Loucy (cell line): Measurements from ENCODE around the gene SGO2.

ENCODE experiments used
- H2AFZ ChIP-seq: fragments of 200-600 bp; sonication (generic); 2 replicates; pipeline ENCODE4 v1.6.0; 2016; ENCODE audit warnings: antibody characterized with exemption, mild to moderate bottlenecking, low read length, moderate library complexity
- H3F3A ChIP-seq: fragments of 200-600 bp; 2 replicates; pipeline ENCODE4 v1.6.0; 2016; ENCODE audit warnings: antibody characterized with exemption, low read depth, mild to moderate bottlenecking
- H3K27me3 ChIP-seq: fragments of 200-600 bp; sonication (generic); 2 replicates; pipeline ENCODE4 v1.6.1; 2014; ENCODE audit warnings: low read length, mild to moderate bottlenecking; ENCODE audit not compliant: insufficient read depth, poor library complexity, severe bottlenecking
- H3K36me3 ChIP-seq: fragments of 200-600 bp; sonication (generic); 2 replicates; pipeline ENCODE4 v1.6.1; 2016; ENCODE audit warnings: low read length; ENCODE audit not compliant: insufficient read depth
- H3K4me1 ChIP-seq: fragments of 200-600 bp; sonication (generic); 2 replicates; pipeline ENCODE4 v1.5.1; 2014; ENCODE audit warnings: low read length, mild to moderate bottlenecking; ENCODE audit not compliant: insufficient read depth, poor library complexity, severe bottlenecking
- H3K4me2 ChIP-seq: fragments of 200-600 bp; sonication (generic); 2 replicates; pipeline ENCODE4 v1.6.0; 2014; ENCODE audit warnings: antibody characterized with exemption, low read length, low read depth, mild to moderate bottlenecking; ENCODE audit not compliant: poor library complexity, severe bottlenecking
- H3K4me3 ChIP-seq: fragments of 200-600 bp; sonication (generic); 2 replicates; pipeline ENCODE4 v1.5.1; 2014; ENCODE audit warnings: low read length, mild to moderate bottlenecking, mixed read lengths; ENCODE audit not compliant: poor library complexity, severe bottlenecking
- H3K79me2 ChIP-seq: fragments of 200-600 bp; sonication (generic); 2 replicates; pipeline ENCODE4 v1.6.1; 2014; ENCODE audit warnings: low read length; ENCODE audit not compliant: insufficient read depth
- H3K9ac ChIP-seq: fragments of 200-600 bp; sonication (generic); 2 replicates; pipeline ENCODE4 v1.6.0; 2014; ENCODE audit warnings: mild to moderate bottlenecking, low read depth, low read length, moderate library complexity; ENCODE audit not compliant: poor library complexity, severe bottlenecking
- H3K9me2 ChIP-seq: fragments of 200-600 bp; sonication (generic); replicated peaks from 2 replicates; pipeline ENCODE4 v1.6.1; 2016; ENCODE audit warnings: low read depth, low read length, mixed read lengths
- H3K9me3 ChIP-seq: fragments of 200-600 bp; sonication (generic); 2 replicates; pipeline ENCODE4 v1.6.1; 2014; ENCODE audit warnings: mild to moderate bottlenecking, antibody characterized with exemption, low read length, low read depth; ENCODE audit not compliant: insufficient read depth
- H4K20me1 ChIP-seq: fragments of 200-600 bp; sonication (generic); 2 replicates; pipeline ENCODE4 v1.6.0; 2014; ENCODE audit warnings: antibody characterized with exemption, low read length, mild to moderate bottlenecking; ENCODE audit not compliant: insufficient read depth, poor library complexity, severe bottlenecking
- EZH2phosphoT487 ChIP-seq: fragments of 200-600 bp; IDR thresholded peaks from 2 replicates; pipeline ENCODE4 v1.6.1; 2018; ENCODE audit warnings: antibody characterized with exemption, mild to moderate bottlenecking, moderate library complexity, borderline replicate concordance
- TF ChIP-seq, protein P1 (sequence below): fragments of 200-600 bp; sonication (generic); conservative IDR thresholded peaks from 2 replicates; pipeline ENCODE4 v1.5.1; 2014; ENCODE audit warnings: mild to moderate bottlenecking, antibody characterized with exemption, low read length

Gene SGO2

DNA sequence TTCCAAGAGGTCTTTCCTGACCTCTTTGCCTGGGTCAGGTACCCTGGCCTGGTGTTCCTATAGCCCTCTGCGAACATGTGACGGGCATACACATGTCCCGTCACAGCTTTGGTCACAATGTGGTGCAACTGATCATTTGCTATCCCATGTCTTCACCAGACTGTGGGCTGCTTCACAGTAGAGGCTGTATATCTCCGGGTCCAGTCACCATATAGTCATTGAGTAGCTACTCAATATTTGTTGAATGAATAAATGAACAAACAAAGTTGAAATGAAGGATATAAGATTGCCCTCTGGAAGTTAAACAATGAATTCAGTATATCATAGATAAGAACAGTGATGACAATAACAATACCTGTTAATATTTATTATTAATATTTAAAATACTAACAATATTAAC lies 76.6 kb downstream of the SGO2 start:
- Histone ChIP-seq H3K9ac (no peak overlapping the region), H2AFZ (no peak overlapping the region), H3K27me3 (no peaks in the 10 kb centered on the region), H3K4me1 (no peaks in the 10 kb centered on the region), H3K9me3 (no peaks in the 10 kb centered on the region), H3F3A (no peaks in the 10 kb centered on the region), H3K4me3 (no peak overlapping the region), H4K20me1 (no peaks in the 10 kb centered on the region), H3K36me3 (no peaks in the 10 kb centered on the region), H3K9me2 (no peaks in the 10 kb centered on the region), H3K4me2 (no peak overlapping the region), H3K79me2 (no peaks in the 10 kb centered on the region)
- TF ChIP-seq, protein P1, sequence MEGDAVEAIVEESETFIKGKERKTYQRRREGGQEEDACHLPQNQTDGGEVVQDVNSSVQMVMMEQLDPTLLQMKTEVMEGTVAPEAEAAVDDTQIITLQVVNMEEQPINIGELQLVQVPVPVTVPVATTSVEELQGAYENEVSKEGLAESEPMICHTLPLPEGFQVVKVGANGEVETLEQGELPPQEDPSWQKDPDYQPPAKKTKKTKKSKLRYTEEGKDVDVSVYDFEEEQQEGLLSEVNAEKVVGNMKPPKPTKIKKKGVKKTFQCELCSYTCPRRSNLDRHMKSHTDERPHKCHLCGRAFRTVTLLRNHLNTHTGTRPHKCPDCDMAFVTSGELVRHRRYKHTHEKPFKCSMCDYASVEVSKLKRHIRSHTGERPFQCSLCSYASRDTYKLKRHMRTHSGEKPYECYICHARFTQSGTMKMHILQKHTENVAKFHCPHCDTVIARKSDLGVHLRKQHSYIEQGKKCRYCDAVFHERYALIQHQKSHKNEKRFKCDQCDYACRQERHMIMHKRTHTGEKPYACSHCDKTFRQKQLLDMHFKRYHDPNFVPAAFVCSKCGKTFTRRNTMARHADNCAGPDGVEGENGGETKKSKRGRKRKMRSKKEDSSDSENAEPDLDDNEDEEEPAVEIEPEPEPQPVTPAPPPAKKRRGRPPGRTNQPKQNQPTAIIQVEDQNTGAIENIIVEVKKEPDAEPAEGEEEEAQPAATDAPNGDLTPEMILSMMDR, result no peak
- TF ChIP-seq EZH2phosphoT487, result no peak

DNA sequence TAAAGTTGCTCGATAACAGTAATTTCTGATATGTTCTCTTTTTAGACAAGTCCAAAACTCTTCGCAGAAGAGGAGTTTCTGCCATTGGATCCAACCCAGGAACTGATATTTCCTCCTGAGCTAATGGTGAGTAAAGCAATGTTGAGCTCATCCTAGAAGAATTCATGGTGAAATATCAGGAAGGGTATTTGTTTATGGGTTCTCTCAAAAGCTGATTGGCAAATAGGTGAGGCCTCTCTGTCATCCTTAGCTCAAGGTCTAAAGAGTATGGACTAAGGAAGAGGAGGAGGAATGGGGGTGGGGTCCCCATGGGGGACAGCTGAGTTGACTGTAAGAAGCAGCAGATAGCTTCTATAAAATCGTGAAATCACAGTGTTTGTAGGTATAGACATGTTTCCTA lies 78.0 kb downstream of the SGO2 start:
- H2AFZ ChIP-seq, result no peak overlapping the region
- no peaks in the 10 kb centered on the region for H3K27me3 ChIP-seq
- no peak for TF ChIP-seq EZH2phosphoT487
- TF ChIP-seq, protein P1, result no peak
- H3K9me3 ChIP-seq, result no peaks in the 10 kb centered on the region
- H3K9me2 ChIP-seq, result no peaks in the 10 kb centered on the region
- H3K9ac ChIP-seq, result no peak overlapping the region
- no peaks in the 10 kb centered on the region for H3F3A ChIP-seq
- H3K4me1 ChIP-seq, result no peaks in the 10 kb centered on the region
- no peak overlapping the region for H3K4me2 ChIP-seq
- no peaks in the 10 kb centered on the region for H3K36me3 ChIP-seq
- no peak overlapping the region for H3K4me3 ChIP-seq
- H4K20me1 ChIP-seq, result no peaks in the 10 kb centered on the region
- no peaks in the 10 kb centered on the region for H3K79me2 ChIP-seq

DNA sequence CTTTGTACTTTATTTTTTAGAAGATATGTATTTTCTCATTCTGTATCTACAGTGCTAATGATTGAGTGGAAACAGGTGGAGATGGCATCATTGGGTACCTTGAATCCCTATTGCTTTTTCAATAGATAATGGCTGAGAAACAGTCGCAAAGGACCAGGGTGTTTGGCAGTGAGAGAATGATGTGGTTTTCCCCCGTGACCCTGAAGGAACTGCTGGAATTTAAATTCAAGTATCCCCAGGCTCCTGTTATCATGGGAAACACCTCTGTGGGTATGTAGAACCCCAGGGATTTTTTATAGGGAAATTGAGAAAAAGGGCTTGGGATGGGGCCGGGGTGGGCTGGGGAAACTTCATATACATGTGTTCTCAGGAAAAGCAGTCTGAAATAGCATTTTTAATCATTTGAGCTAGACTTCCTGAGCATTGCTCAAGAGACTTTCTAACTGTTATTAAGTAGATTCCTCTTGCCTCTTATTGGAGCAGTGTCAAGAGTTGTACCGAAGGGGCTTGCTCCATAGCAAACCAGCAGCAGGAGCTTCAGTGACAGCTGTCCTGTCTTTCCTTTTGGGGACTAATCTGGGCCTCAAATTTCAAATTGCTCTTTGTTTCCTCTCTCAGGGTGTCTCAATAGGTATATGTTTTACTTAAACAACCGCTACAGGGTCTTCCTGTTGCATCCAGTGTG lies 78.7 kb downstream of the SGO2 start:
- Histone ChIP-seq H3K9ac (no peak overlapping the region), H3K9me2 (no peaks in the 10 kb centered on the region), H3K9me3 (no peaks in the 10 kb centered on the region), H3K36me3 (no peaks in the 10 kb centered on the region), H4K20me1 (no peaks in the 10 kb centered on the region), H3K4me3 (no peak overlapping the region), H3K27me3 (no peaks in the 10 kb centered on the region), H3K4me1 (no peaks in the 10 kb centered on the region), H3K79me2 (no peaks in the 10 kb centered on the region), H2AFZ (no peak overlapping the region), H3F3A (no peaks in the 10 kb centered on the region), H3K4me2 (no peak overlapping the region)
- no peak for TF ChIP-seq EZH2phosphoT487
- TF ChIP-seq, protein P1, result no peak
